OCI-M2 (cell line): Measurements from ENCODE around the gene CCNI2.

Source experiments
- DNase-seq: peaks from one replicate; lab custom pipeline; 2025; ENCODE audit not compliant: unreplicated experiment; lab: John Stamatoyannopoulos, UW

Gene CCNI2

GRCh38 chr5:132764671-132765238 is 17.5 kb downstream of the CCNI2 start:
- DNase-seq, result no peak

- no peak for DNase-seq
Measured at GRCh38 chr5:132765311-132766019, 18.2 kb downstream of the CCNI2 start.

GRCh38 chr5:132766020-132766805 is 19.0 kb downstream of the CCNI2 start:
- no peak for DNase-seq

GRCh38 chr5:132766806-132767055 is 19.5 kb downstream of the CCNI2 start:
- no peak for DNase-seq

GRCh38 chr5:132767150-132767549 is 19.9 kb downstream of the CCNI2 start:
- no peak for DNase-seq

- DNase-seq, result no peak
Measured at GRCh38 chr5:132768485-132768868, 21.3 kb downstream of the CCNI2 start.

GRCh38 chr5:132770476-132771159 is 23.4 kb downstream of the CCNI2 start:
- no peak for DNase-seq

GRCh38 chr5:132771503-132771998 is 24.3 kb downstream of the CCNI2 start:
- DNase-seq, result no peak

- no peak for DNase-seq
Measured at GRCh38 chr5:132772291-132773070, 25.3 kb downstream of the CCNI2 start.

GRCh38 chr5:132773114-132773513 is 25.9 kb downstream of the CCNI2 start:
- DNase-seq, result no peak

- no peak for DNase-seq
Measured at GRCh38 chr5:132773601-132774355, 26.6 kb downstream of the CCNI2 start.

- no peak for DNase-seq
Measured at GRCh38 chr5:132774406-132774805, 27.2 kb downstream of the CCNI2 start.

GRCh38 chr5:132774896-132775295 is 27.7 kb downstream of the CCNI2 start:
- no peak for DNase-seq

- no peak for DNase-seq
Measured at GRCh38 chr5:132775476-132775961, 28.3 kb downstream of the CCNI2 start.

- DNase-seq, result no peak
Measured at GRCh38 chr5:132776131-132776937, 29.1 kb downstream of the CCNI2 start.

- DNase-seq, result no peak
Measured at GRCh38 chr5:132776938-132777208, 29.6 kb downstream of the CCNI2 start.

- no peak for DNase-seq
Measured at GRCh38 chr5:132777209-132778069, 30.2 kb downstream of the CCNI2 start, which contains the start of gene SEPTIN8. Gene SEPTIN8 (minus strand): TSS chr5:132777239. CDS start chr5:132777137, 102 bp downstream.

- no peak for DNase-seq
Measured at GRCh38 chr5:132778129-132778528, 30.9 kb downstream of the CCNI2 start.
